ENCODE results near the gene TUSC2.

GRCh38 chr3:50375258-50375931 is 47.4 kb upstream of the TUSC2 start:
- TF ChIP-seq POLR2AphosphoS5 (IDR thresholded peaks at IDR 0.05; ENCODE audit: borderline replicate concordance, low read depth, low read length) (no peak), EZH2 (IDR thresholded peaks at IDR 0.05) (no peak)
